Measurements from ENCODE around the gene PERCC1. TPM values are rescaled to one million over a fixed set of nuclear protein-coding genes. Genes with fewer than 3 reads are reported as not detected.

The PERCC1 gene
- total RNA-seq, 1 experiment from 2014 or later = not detected

DNA sequence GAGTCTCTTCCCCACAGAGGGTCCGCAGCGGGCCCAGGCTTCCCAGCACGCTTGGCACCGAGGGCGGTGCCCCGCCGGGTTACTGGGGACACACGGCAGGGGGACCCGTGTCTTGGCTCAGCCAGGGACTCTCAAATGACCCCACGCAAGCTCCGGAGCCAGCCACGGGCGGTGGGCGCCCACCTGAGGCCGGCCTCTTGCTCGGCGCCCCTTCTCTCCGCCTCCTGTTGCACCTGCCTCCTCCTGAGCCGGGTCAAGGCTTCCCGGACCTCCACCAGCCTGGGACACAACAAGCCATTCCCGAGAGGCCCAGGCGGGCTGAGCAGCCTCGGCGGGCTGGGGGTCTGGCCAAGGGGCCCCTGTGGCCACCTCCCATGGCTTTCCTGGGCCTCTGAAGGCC, 11.8 kb downstream of the PERCC1 start:
- Mint-ChIP-seq H3K4me1 (ENCODE audit: insufficient read depth, unreplicated experiment) (no peaks in the 10 kb centered on the region), H3K36me3 (ENCODE audit: insufficient read depth, unreplicated experiment) (no peaks in the 10 kb centered on the region)

DNA sequence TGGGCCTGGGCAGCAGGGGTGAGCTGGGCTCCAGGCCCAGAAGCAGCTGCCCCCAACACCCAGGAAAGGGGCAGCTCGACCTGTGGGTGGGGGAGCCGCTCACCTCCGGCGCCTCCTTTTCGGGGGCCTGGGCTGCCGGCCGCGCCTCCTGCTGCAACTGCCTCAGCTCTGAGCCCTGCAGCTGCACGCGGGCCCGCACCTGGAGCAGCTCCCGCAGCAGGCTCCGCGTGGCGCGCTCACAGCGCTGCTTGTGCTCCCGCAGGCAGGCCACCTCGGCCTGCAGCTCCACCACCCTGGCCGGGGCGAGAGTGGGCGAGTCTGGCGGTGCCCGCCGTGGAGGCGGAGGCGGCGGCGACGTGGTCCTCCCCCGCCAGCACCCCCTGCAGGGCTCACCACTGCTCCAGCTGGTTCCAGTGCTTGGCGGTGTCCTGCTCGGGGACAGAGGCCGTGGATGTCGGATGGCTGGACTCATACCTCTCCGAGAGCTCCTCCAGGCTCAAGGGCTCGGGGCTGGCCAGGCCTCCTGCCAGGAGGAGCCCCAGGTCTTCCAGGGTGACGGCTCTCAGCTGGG, 12.6 kb downstream of the PERCC1 start:
- Mint-ChIP-seq H3K27ac (ENCODE audit: low read depth, unreplicated experiment) (no peak overlapping the region), H3K36me3 (ENCODE audit: insufficient read depth, unreplicated experiment) (no peaks in the 10 kb centered on the region), H3K4me3 (ENCODE audit: unreplicated experiment) (no peak overlapping the region), H3K4me1 (ENCODE audit: insufficient read depth, unreplicated experiment) (no peaks in the 10 kb centered on the region), H3K9me3 (ENCODE audit: unreplicated experiment) (no peaks in the 10 kb centered on the region), H3K27me3 (ENCODE audit: insufficient read depth, unreplicated experiment) (no peaks in the 10 kb centered on the region)
- no peak for DNase-seq (ENCODE audit: unreplicated experiment)
- POLR2A ChIA-PET = no interaction called here
- BruUV-seq (replicated peaks) = no TSS peak
- CTCF ChIA-PET = interaction anchor here (0.6 kb wide), 1 partner anchor 299 kb away, joined by 3 read pairs; no protein-coding TSS in a partner anchor
- TF ChIP-seq, protein P1, sequence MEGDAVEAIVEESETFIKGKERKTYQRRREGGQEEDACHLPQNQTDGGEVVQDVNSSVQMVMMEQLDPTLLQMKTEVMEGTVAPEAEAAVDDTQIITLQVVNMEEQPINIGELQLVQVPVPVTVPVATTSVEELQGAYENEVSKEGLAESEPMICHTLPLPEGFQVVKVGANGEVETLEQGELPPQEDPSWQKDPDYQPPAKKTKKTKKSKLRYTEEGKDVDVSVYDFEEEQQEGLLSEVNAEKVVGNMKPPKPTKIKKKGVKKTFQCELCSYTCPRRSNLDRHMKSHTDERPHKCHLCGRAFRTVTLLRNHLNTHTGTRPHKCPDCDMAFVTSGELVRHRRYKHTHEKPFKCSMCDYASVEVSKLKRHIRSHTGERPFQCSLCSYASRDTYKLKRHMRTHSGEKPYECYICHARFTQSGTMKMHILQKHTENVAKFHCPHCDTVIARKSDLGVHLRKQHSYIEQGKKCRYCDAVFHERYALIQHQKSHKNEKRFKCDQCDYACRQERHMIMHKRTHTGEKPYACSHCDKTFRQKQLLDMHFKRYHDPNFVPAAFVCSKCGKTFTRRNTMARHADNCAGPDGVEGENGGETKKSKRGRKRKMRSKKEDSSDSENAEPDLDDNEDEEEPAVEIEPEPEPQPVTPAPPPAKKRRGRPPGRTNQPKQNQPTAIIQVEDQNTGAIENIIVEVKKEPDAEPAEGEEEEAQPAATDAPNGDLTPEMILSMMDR (IDR thresholded peaks at IDR 0.05; ENCODE audit: unreplicated experiment) = no peak
- intact Hi-C loops (cut with micrococcal nuclease) = no loop called here

More for the DNA sequence above, 11.8 kb downstream of the PERCC1 start:
- Mint-ChIP-seq H3K27me3 (ENCODE audit: insufficient read depth, unreplicated experiment) (no peaks in the 10 kb centered on the region), H3K4me3 (ENCODE audit: unreplicated experiment) (no peak overlapping the region), H3K27ac (ENCODE audit: low read depth, unreplicated experiment) (no peak overlapping the region), H3K9me3 (ENCODE audit: unreplicated experiment) (no peaks in the 10 kb centered on the region)
- intact Hi-C loops (cut with micrococcal nuclease) = no loop called here
- TF ChIP-seq, protein P1 (IDR thresholded peaks at IDR 0.05; ENCODE audit: unreplicated experiment) = no peak
- ChIA-PET POLR2A (no interaction called here), CTCF (interaction anchor here (0.6 kb wide), 1 partner anchor 299 kb away, joined by 3 read pairs; no protein-coding TSS in a partner anchor)
- no peak for DNase-seq (ENCODE audit: unreplicated experiment)
- no TSS peak for BruUV-seq (replicated peaks)

DNA sequence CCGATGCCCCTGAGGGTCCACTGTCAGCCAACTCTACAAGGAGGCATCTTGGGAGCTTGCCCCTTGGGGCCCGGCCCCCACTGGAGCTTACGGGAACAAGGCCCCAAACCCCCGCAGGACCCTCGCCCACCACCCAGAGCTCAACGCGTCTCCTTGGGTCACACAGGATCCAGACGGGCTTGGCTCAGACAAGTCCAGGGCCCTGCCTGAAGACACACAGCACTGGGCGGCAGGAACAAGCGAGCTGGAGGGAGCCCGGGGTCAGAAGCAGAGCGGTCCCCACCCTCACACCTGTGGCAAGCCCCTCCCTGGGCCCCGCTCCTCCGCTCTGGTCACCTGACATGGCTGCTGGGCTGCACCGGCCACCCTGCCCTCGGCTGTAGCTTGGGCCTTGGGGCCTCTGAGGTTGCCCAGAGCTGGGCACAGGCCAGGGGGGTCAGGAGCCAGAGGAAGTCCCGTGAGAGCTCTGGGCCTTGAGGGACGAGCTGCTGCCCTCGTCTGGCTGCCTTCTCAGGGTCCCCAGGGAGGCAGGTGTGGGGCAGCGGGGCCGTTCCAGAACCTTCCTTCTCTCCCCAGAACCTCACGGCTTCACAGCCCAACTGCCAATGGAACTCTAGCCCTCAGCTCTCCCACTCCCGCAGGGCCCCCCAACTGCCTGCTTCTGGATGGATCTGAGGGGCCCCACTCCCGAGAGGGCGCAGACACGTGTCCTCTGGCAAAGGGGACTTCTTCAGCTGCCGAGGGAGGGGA, 13.3 kb downstream of the PERCC1 start, which contains the start of gene CCDC154:
TSS of gene CCDC154 (minus strand) at position 577 of the 750 bp plus-strand sequence. CDS start at position 343, 234 bp downstream.
- DNase-seq (ENCODE audit: unreplicated experiment) = no peak
- no TSS peak for BruUV-seq (replicated peaks)
- Mint-ChIP-seq H3K9me3 (ENCODE audit: unreplicated experiment) (no peaks in the 10 kb centered on the region), H3K27ac (ENCODE audit: low read depth, unreplicated experiment) (no peak within 1 kb of the TSS), H3K4me1 (ENCODE audit: insufficient read depth, unreplicated experiment) (no peaks in the 10 kb centered on the region), H3K27me3 (ENCODE audit: insufficient read depth, unreplicated experiment) (no peaks in the 10 kb centered on the region), H3K4me3 (ENCODE audit: unreplicated experiment) (no peak within 1 kb of the TSS), H3K36me3 (ENCODE audit: insufficient read depth, unreplicated experiment) (no peaks in the 10 kb centered on the region)
- POLR2A ChIA-PET = no interaction called here
- TF ChIP-seq, protein P1 (IDR thresholded peaks at IDR 0.05; ENCODE audit: unreplicated experiment) = no peak
- CTCF ChIA-PET = no interaction called here
- intact Hi-C loops (cut with micrococcal nuclease) = no loop called here

DNA sequence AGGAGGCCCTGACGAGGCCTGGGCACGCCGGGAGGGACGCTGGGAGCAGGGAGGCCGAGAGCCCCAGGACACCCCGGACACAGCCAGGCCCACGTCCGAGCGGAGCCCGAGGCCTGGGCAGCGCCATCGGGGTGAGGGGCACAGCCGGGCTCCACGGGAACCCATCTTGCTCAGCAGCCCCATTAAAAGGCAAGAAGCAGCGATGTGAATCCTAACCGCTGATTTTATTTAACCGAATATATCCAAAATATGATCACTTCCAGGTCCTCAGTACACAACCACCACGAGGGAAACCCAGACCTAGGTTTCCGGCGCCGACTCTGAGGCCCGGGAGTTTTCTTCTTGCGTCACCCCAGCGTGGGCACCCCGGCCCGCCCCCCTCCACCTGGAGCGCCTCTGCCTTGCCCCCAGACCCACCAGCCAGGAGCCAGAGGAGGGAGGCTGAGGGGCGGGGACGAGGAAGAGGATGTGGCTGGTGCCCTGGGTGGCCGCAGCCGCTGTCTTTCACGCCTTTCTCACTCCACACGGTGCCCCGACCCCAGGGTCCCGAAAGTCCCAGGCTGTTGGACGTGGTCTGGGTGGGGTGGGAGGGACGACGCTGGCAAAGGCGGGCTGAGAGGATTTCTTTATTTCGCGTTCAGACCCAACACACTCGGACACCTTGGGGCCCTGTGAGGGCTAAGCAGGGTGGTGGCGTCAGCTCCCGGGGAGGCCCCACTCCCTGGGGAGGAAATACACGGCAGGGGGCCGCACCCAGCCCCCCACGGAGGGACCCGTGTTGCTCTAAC, 14.0 kb downstream of the PERCC1 start:
- intact Hi-C loops (cut with micrococcal nuclease) = no loop called here
- no peaks in the 10 kb centered on the region for H3K27me3 Mint-ChIP-seq (ENCODE audit: insufficient read depth, unreplicated experiment)

More for the DNA sequence above, 14.0 kb downstream of the PERCC1 start:
- Mint-ChIP-seq H3K9me3 (ENCODE audit: unreplicated experiment) (no peaks in the 10 kb centered on the region), H3K27ac (ENCODE audit: low read depth, unreplicated experiment) (no peak overlapping the region), H3K36me3 (ENCODE audit: insufficient read depth, unreplicated experiment) (no peaks in the 10 kb centered on the region), H3K4me3 (ENCODE audit: unreplicated experiment) (no peak overlapping the region), H3K4me1 (ENCODE audit: insufficient read depth, unreplicated experiment) (no peaks in the 10 kb centered on the region)
- POLR2A ChIA-PET = no interaction called here
- no TSS peak for BruUV-seq (replicated peaks)
- TF ChIP-seq, protein P1 (IDR thresholded peaks at IDR 0.05; ENCODE audit: unreplicated experiment) = no peak
- CTCF ChIA-PET = no interaction called here
- no peak for DNase-seq (ENCODE audit: unreplicated experiment)

Measured in MCF 10A (cell line).